Progenitor cell of endocrine pancreas (in vitro differentiated cells): ENCODE data around the gene NR0B2. TPM values are rescaled to one million over a fixed set of nuclear protein-coding genes. Genes with fewer than 3 reads are reported as not detected.
"Not testable (repeated sequence)": the region's sequence is repeated elsewhere in the genome, so short reads cannot be mapped to it uniquely, and the experiment has no call there.

ENCODE experiments used
- DNase-seq: peaks from one replicate; pipeline ENCODE4 v3.0.0; 2021; ENCODE audit warnings: low spot score; ENCODE audit not compliant: unreplicated experiment
- H3K27ac Mint-ChIP-seq: 2 replicates; pipeline ENCODE4 v1.8.0; 2021; ENCODE audit warnings: mild to moderate bottlenecking, moderate library complexity, mixed read lengths
- H3K27me3 Mint-ChIP-seq: 2 replicates; pipeline ENCODE4 v1.8.0; 2021; ENCODE audit warnings: mixed read lengths
- H3K36me3 Mint-ChIP-seq: 2 replicates; pipeline ENCODE4 v1.8.0; 2022; ENCODE audit warnings: mixed read lengths; ENCODE audit not compliant: insufficient read depth
- H3K4me1 Mint-ChIP-seq: 2 replicates; pipeline ENCODE4 v1.8.0; 2021; ENCODE audit warnings: low read depth, mixed read lengths
- H3K4me3 Mint-ChIP-seq: 2 replicates; pipeline ENCODE4 v1.8.0; 2021; ENCODE audit warnings: low read depth, mild to moderate bottlenecking, moderate library complexity, mixed read lengths
- H3K9me3 Mint-ChIP-seq: 2 replicates; pipeline ENCODE4 v1.8.0; 2021; ENCODE audit warnings: low read depth, mixed read lengths
- CTCF ChIP-seq: fragments of 200-600 bp; sonication (generic); IDR thresholded peaks from one replicate; pipeline ENCODE4 v1.5.0; 2021; ENCODE audit warnings: antibody characterized with exemption, mild to moderate bottlenecking; ENCODE audit not compliant: unreplicated experiment
- total RNA-seq: library from RNA; stranded (reverse); gene quantifications from 2 replicates; pipeline ENCODE4 v1.2.1, GENCODE V29; 2021

The NR0B2 gene
- total RNA-seq, 1 donor from 2014 or later, result 11.9 TPM

DNA sequence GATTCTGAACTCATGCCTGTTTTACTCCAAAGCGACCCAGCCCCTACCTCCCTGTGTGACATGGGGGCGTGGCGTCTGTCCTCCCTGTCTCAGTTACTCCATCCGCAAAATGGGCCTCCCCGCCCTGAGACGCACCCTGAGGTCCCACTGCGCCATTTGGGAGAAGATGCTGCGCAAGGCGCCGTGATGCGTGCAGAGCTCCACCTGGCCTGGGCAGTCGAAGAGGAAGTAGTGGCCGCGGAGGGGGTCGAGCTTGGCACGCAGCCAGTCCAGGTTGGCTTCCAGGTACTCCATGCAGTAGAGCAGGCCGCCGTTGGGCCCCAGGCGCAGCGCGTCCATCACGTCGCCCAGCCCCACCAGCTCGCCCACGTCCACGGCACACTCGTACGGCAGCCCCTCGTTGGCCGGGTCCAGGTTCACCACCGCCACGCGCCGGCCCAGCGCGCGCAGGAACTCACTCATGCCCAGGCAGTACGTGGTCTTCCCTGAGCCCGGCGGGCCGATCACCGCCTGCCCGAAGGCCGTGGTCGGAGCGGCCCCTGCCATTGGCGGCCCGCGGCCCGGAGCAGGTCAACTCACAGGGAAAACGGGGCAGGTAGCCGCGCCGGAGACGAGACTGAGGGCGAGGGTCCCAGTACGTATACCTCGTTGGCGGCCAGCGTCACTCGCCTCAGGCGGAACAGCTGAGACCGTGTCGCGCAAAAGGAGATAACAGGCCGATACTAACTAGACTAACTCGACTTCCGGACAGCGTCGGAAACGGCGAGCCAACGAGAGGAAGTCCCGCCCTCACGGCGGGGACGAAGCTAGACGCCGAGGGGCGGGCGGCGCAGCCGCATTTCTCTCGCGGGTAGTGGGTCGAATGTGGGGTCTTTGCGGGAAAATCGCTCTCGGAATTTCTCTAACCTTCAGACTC is 24.0 kb downstream of the NR0B2 start, which contains the start of gene GPN2:
TSS of gene GPN2 (minus strand) at position 733 of the 916 bp plus-strand sequence. CDS start at position 546, 187 bp downstream.
- H3K4me1 Mint-ChIP-seq, result peaks cover 15% of the 10 kb centered on the region
- peak; percentile 47 for DNase-seq
- peak within 1 kb of the TSS; percentile 92 for H3K4me3 Mint-ChIP-seq
- peak within 1 kb of the TSS; percentile 96 for H3K27ac Mint-ChIP-seq
- H3K36me3 Mint-ChIP-seq, result peaks cover 27% of the 10 kb centered on the region
- no peaks in the 10 kb centered on the region for H3K27me3 Mint-ChIP-seq
- no peaks in the 10 kb centered on the region for H3K9me3 Mint-ChIP-seq
- TF ChIP-seq CTCF, result no peak

DNA sequence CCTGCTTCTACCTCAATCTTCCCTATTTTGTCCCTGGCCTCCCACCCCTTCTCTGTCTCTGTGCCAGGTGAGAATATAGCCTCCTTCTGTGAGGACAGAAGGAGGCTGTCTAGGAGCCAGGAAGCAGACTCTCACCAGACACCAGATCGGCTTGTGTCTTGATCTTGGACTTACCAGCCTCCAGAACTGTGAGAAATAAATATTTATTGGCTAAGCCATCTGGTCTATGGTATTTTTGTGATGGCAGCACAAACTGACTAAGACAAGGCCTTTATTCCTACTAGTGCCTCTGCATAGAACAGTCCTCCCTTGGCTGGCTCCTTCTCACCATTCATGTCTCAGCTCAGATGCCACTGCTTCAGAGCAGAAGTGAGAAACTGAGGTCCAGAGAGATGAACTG is 25.5 kb downstream of the NR0B2 start:
- peaks cover 27% of the 10 kb centered on the region for H3K36me3 Mint-ChIP-seq
- DNase-seq, result no peak
- no peaks in the 10 kb centered on the region for H3K27me3 Mint-ChIP-seq
- H3K9me3 Mint-ChIP-seq, result no peaks in the 10 kb centered on the region
- peaks cover 15% of the 10 kb centered on the region for H3K4me1 Mint-ChIP-seq
- TF ChIP-seq CTCF, result no peak
- peak overlapping the region; percentile 92 for H3K4me3 Mint-ChIP-seq
- H3K27ac Mint-ChIP-seq, result peak overlapping the region; percentile 96

- Mint-ChIP-seq H3K9me3 (no peaks in the 10 kb centered on the region), H3K4me3 (peak overlapping the region; percentile 58), H3K27me3 (no peaks in the 10 kb centered on the region), H3K36me3 (peaks cover 32% of the 10 kb centered on the region), H3K27ac (peak overlapping the region; percentile 73), H3K4me1 (peaks cover 15% of the 10 kb centered on the region)
- TF ChIP-seq CTCF, result peak; percentile 61
- no peak for DNase-seq
These were observed 26.6 kb downstream of the NR0B2 start for GRCh38 chr1:26887125-26887524.

GRCh38 chr1:26882696-26883463 is 30.9 kb downstream of the NR0B2 start:
- no peak for TF ChIP-seq CTCF
- no peaks in the 10 kb centered on the region for H3K9me3 Mint-ChIP-seq
- no peak overlapping the region for H3K4me3 Mint-ChIP-seq
- DNase-seq, result no peak
- peak overlapping the region; percentile 9 for H3K27ac Mint-ChIP-seq
- H3K27me3 Mint-ChIP-seq, result no peaks in the 10 kb centered on the region
- H3K4me1 Mint-ChIP-seq, result peaks cover 2% of the 10 kb centered on the region
- H3K36me3 Mint-ChIP-seq, result peaks cover 29% of the 10 kb centered on the region

DNA sequence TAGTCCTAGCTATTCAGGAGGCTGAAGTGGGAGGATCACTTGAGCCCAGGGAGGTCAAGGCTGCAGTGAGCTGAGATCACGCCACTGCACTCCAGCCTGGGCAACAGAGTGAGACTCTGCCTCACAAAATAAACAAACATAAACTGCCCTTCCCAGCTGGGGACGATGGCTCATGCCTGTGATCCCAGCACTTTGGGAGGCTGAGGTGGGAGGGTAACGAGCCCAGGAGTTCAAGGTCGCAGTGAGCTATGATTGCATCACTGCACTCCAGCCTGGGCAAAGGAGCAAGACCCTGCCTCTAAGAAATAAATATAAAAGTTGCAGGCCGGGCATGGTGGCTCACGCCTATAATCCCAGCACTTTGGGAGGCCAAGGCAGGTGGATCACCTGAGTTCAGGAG is 32.2 kb downstream of the NR0B2 start:
- DNase-seq, H3K27me3 Mint-ChIP-seq, H3K4me1 Mint-ChIP-seq, H3K9me3 Mint-ChIP-seq, H3K27ac Mint-ChIP-seq, H3K4me3 Mint-ChIP-seq: not testable (repeated sequence)
- H3K36me3 Mint-ChIP-seq, result peaks cover 26% of the 10 kb centered on the region
